IMR-90 (cell line): ENCODE data around the gene TRIO. TPM values are rescaled to one million over a fixed set of nuclear protein-coding genes. Genes with fewer than 3 reads are reported as not detected.
A peak's percentile ranks its signal among the peaks of the same experiment; 100 is the strongest.

Experiments used
- ATAC-seq: fragments of 200-7000 bp; cut with Tn5 transposase; 2 replicates; pipeline ENCODE4 v1.9.1; 2020; ENCODE audit warnings: low read depth, mild to moderate bottlenecking, moderate library complexity
- BruUV-seq: library from RNA; stranded (reverse); fragments of 400-500 nt; replicated peaks from 2 replicates; lab custom pipeline; 2021; lab: Mats Ljungman, UMichigan
- CTCF ChIA-PET: fragments of 300-600 bp; formaldehyde crosslinking; extraction: SDS; loops from one replicate; lab custom pipeline; 2021; ENCODE audit warnings: antibody characterized with exemption; lab: Yijun Ruan, JAX
- POLR2A ChIA-PET: fragments of 300-600 bp; sonication (Branson Sonifier 250); formaldehyde crosslinking; loops from one replicate; lab custom pipeline; 2022; ENCODE audit warnings: antibody characterized with exemption; ENCODE audit not compliant: unreplicated experiment; lab: Charles Lee
- DNase-seq: peaks from one replicate; pipeline ENCODE4 v3.0.0; 2013
- H2AFZ ChIP-seq: replicated peaks from 2 replicates; pipeline ENCODE3; 2013; ENCODE audit warnings: low read length, mild to moderate bottlenecking; ENCODE audit not compliant: poor library complexity
- H2AK5ac ChIP-seq: 2 replicates; pipeline ENCODE4 v1.6.1; 2013; ENCODE audit warnings: low read depth, low read length, inconsistent platforms
- H2AK9ac ChIP-seq: replicated peaks from 2 replicates; pipeline ENCODE3; 2013; ENCODE audit warnings: mild to moderate bottlenecking, low read depth, low read length, moderate library complexity; ENCODE audit not compliant: poor library complexity
- H2BK120ac ChIP-seq: 2 replicates; pipeline ENCODE4 v1.6.1; 2013; ENCODE audit warnings: low read depth, low read length, inconsistent platforms
- H2BK15ac ChIP-seq: 3 replicates; pipeline ENCODE4 v1.6.1; 2013; ENCODE audit warnings: low read depth, low read length, inconsistent platforms
- H2BK20ac ChIP-seq: 2 replicates; pipeline ENCODE4 v1.6.1; 2013; ENCODE audit warnings: low read depth, mild to moderate bottlenecking, inconsistent platforms, low read length, moderate library complexity
- H2BK5ac ChIP-seq: 2 replicates; pipeline ENCODE4 v1.6.1; 2013; ENCODE audit warnings: mild to moderate bottlenecking, low read depth, low read length, inconsistent platforms; ENCODE audit not compliant: poor library complexity, severe bottlenecking
- H3K14ac ChIP-seq: replicated peaks from 2 replicates; pipeline ENCODE4 v1.6.1; 2013; ENCODE audit warnings: low read depth, low read length, inconsistent platforms
- H3K18ac ChIP-seq: 2 replicates; pipeline ENCODE4 v1.6.1; 2013; ENCODE audit warnings: low read depth, low read length, control low read depth
- H3K23ac ChIP-seq: 2 replicates; pipeline ENCODE4 v1.6.1; 2013; ENCODE audit warnings: low read depth, low read length, inconsistent platforms
- H3K27ac ChIP-seq: 2 replicates; pipeline ENCODE4 v1.5.1; 2013; ENCODE audit warnings: mild to moderate bottlenecking, control low read depth, low read length; ENCODE audit not compliant: insufficient read depth
- H3K27me3 ChIP-seq: 2 replicates; pipeline ENCODE4 v1.6.1; 2013; ENCODE audit warnings: low read length; ENCODE audit not compliant: control insufficient read depth, insufficient read depth
- H3K36me3 ChIP-seq: 2 replicates; pipeline ENCODE4 v1.6.1; 2013; ENCODE audit warnings: low read length, mixed read lengths; ENCODE audit not compliant: control insufficient read depth, insufficient read depth
- H3K4ac ChIP-seq: 2 replicates; pipeline ENCODE4 v1.6.1; 2013; ENCODE audit warnings: low read depth, low read length, inconsistent platforms
- H3K4me1 ChIP-seq: 2 replicates; pipeline ENCODE4 v1.6.1; 2013; ENCODE audit warnings: low read length, mixed read lengths; ENCODE audit not compliant: control insufficient read depth, insufficient read depth
- H3K4me2 ChIP-seq: 2 replicates; pipeline ENCODE4 v1.6.1; 2013; ENCODE audit warnings: low read depth, mild to moderate bottlenecking, control low read depth, low read length, moderate library complexity
- H3K4me3 ChIP-seq: 2 replicates; pipeline ENCODE4 v1.5.1; 2013; ENCODE audit warnings: low read depth, mild to moderate bottlenecking, control low read depth, low read length, moderate library complexity; ENCODE audit not compliant: insufficient read depth
- H3K56ac ChIP-seq: 2 replicates; pipeline ENCODE4 v1.6.1; 2013; ENCODE audit warnings: low read length, inconsistent platforms; ENCODE audit not compliant: insufficient read depth; ENCODE audit errors: extremely low read depth
- H3K79me1 ChIP-seq, 2 experiments: 2 replicates each; pipeline ENCODE4 v1.6.1; 2013; ENCODE audit warnings: low read length in 2 of 2, inconsistent platforms in 1 of 2, low read depth in 1 of 2
- H3K9ac ChIP-seq: 2 replicates; pipeline ENCODE4 v1.6.1; 2013; ENCODE audit warnings: low read depth, low read length, control low read depth
- H3K9me1 ChIP-seq: 2 replicates; pipeline ENCODE4 v1.6.1; 2013; ENCODE audit warnings: low read length, inconsistent platforms; ENCODE audit not compliant: insufficient read depth
- H3K9me3 ChIP-seq: 2 replicates; pipeline ENCODE4 v1.6.1; 2013; ENCODE audit warnings: low read length; ENCODE audit not compliant: control insufficient read depth, insufficient read depth
- H4K20me1 ChIP-seq: 2 replicates; pipeline ENCODE4 v1.6.1; 2013; ENCODE audit warnings: low read length, inconsistent platforms; ENCODE audit not compliant: insufficient read depth
- H4K5ac ChIP-seq: 2 replicates; pipeline ENCODE4 v1.6.1; 2013; ENCODE audit warnings: mild to moderate bottlenecking, low read depth, low read length, control low read depth
- H4K8ac ChIP-seq, 2 experiments: 2 replicates each; pipeline ENCODE4 v1.6.1; 2013; ENCODE audit warnings: low read depth in 2 of 2, low read length in 2 of 2, control low read depth in 1 of 2, inconsistent platforms in 1 of 2
- H4K91ac ChIP-seq: 2 replicates; pipeline ENCODE4 v1.6.1; 2013; ENCODE audit warnings: low read depth, low read length, inconsistent platforms; ENCODE audit not compliant: insufficient read depth
- BHLHE40 ChIP-seq: fragments of 150-350 bp; IDR thresholded peaks from 2 replicates; pipeline ENCODE4 v1.6.1; 2016; ENCODE audit warnings: mild to moderate bottlenecking, low read depth, low read length
- MAFK ChIP-seq: IDR thresholded peaks from 2 replicates; pipeline ENCODE4 v1.6.1; 2012; ENCODE audit warnings: low read depth, low read length, improper control_type of control experiment
- MAZ ChIP-seq: IDR thresholded peaks from 2 replicates; pipeline ENCODE4 v1.6.1; 2012; ENCODE audit warnings: low read depth, mild to moderate bottlenecking, low read length, improper control_type of control experiment, moderate library complexity, borderline replicate concordance
- POLR2A ChIP-seq: IDR thresholded peaks from 2 replicates; pipeline ENCODE4 v1.6.1; 2012; ENCODE audit warnings: mild to moderate bottlenecking, low read depth, low read length
- WGBS, 2 experiments: methylation state at CpG; one replicate each; pipeline versions ENCODE4 v1.1.5 to v1.1.7; 2013; ENCODE audit warnings: missing lambda C conversion rate in 2 of 2; ENCODE audit not compliant: insufficient read length in 1 of 2; ENCODE audit errors: extremely low coverage in 2 of 2; 5-methylcytosine and 5-hydroxymethylcytosine counted together
- dilution Hi-C: fragments of 300-500 bp; cut with HindIII; formaldehyde crosslinking; loops from one replicate; pipeline ENCODE4 v1.14.3; 2018; ENCODE audit warnings: low sequenced_read_pairs; ENCODE audit not compliant: unreplicated experiment
- in situ Hi-C: fragments of 300-500 bp; cut with MboI; formaldehyde crosslinking; loops from 3 replicates; pipeline ENCODE4 v1.14.3; 2019; ENCODE audit warnings: low sequenced_read_pairs, inconsistent platforms, mixed read lengths
- intact Hi-C: fragments of 100-400 bp; cut with micrococcal nuclease; formaldehyde crosslinking; loops from 2 replicates; pipeline ENCODE4 v1.10.0; 2022
- polyA plus RNA-seq, 3 experiments: library from polyadenylated mRNA; depleted of rRNA; stranded (reverse); fragments of >200 nt; gene quantifications; 2 replicates each; pipeline ENCODE4 v1.2.3, GENCODE V29; 2012; ENCODE audit warnings: low replicate concordance in 1 of 3
- total RNA-seq: library from RNA; depleted of rRNA; stranded (reverse); fragments of >200 nt; gene quantifications from 2 replicates; pipeline ENCODE4 v1.2.3, GENCODE V29; 2012
- TF ChIP-seq, protein P1 (sequence below): fragments of 150-350 bp; IDR thresholded peaks from 2 replicates; pipeline ENCODE4 v1.6.1; 2016; ENCODE audit warnings: low read depth, mild to moderate bottlenecking, low read length, moderate library complexity, borderline replicate concordance

The TRIO gene
- total and polyA plus RNA-seq, 2 of the 4 experiments (the other 2 are of a cell fraction), result 206 to 522 TPM

DNA sequence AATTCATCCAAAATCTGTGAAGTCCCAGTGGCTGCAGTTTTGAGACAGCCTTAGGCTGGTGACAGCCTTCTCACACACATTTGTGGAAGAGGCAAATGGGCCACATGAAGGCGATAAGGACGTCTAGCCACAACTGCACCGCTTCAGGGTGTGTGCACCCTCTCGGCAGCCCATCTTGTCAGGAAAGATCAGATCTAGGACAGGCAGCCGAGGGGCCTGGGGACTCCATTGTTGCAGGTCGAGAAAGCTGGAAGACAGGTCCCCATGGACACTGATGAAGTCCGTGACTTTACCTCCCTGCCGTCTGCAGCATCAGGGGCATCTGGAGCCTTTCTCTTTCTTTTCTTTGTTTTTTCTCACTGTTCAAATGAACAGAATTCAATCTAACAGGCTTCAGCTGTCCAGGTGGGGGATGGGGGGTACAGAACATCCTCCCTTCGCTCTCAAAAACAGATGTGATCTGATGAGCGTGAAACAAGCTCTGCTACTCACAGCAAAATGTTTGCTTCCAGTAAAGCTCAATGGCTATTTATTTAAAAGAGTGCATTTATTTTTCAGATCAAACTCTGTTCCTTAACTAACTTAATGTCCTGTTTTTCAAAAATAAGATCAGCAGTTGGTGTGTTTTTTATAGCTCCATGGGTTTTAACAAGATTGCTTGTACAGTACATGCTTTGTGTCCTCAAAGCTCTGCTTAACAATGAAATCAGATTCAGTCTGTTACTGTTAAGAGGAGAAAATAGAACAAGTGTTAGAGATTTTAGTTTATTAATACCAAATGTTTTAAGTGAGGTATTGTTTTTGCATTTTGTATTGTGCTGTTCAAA is 326.6 kb downstream of the TRIO start:
- in situ Hi-C loops, result no loop called here
- no peak for ATAC-seq
- BruUV-seq, result no TSS peak

More for the DNA sequence above, 326.6 kb downstream of the TRIO start:
- H3K4ac ChIP-seq, result 0 out of 2 replicates have a peak overlapping the region, but pooled peaks have one; percentile 11
- no peak overlapping the region for H4K5ac ChIP-seq
- H3K9me1 ChIP-seq, result peaks cover 36% of the 10 kb centered on the region
- H4K20me1 ChIP-seq, result peaks cover 77% of the 10 kb centered on the region
- H2AK5ac ChIP-seq, result no peak overlapping the region
- DNase-seq, result no peak
- no peak overlapping the region for H3K14ac ChIP-seq
- no peaks in the 10 kb centered on the region for H3K9me3 ChIP-seq
- H2BK120ac ChIP-seq, result no peak overlapping the region
- H3K27me3 ChIP-seq, result no peaks in the 10 kb centered on the region
- dilution Hi-C loops (no loop called here), intact Hi-C loops (loop anchor here (5.0 kb wide), 1 partner anchor 52 kb away; no protein-coding TSS in a partner anchor)
- peak overlapping the region; percentile 48; the same call in 1 of the 2 replicates for H3K23ac ChIP-seq
- H3K36me3 ChIP-seq, result peaks cover 57% of the 10 kb centered on the region
- POLR2A ChIA-PET, result no interaction called here
- WGBS, 2 experiments, result 79% methylated on average over 7 of the region's 10 CpGs; no CpG with 5 or more reads in 1 of the 2 experiments
- peaks cover 47 to 79% of the 10 kb centered on the region in 2 experiments for H3K79me1 ChIP-seq
- no peak overlapping the region for H3K27ac ChIP-seq
- H4K91ac ChIP-seq, result 0 out of 2 replicates have a peak overlapping the region, but pooled peaks have one; percentile 13
- no peak overlapping the region for H3K56ac ChIP-seq
- H2BK5ac ChIP-seq, result peak overlapping the region; percentile 15
- no peak overlapping the region for H3K9ac ChIP-seq
- H3K4me1 ChIP-seq, result peaks cover 17% of the 10 kb centered on the region
- H2BK15ac ChIP-seq, result no peak overlapping the region
- H2BK20ac ChIP-seq, result no peak overlapping the region
- no peak overlapping the region; a peak in 1 of 4 replicates for H4K8ac ChIP-seq
- H2AFZ ChIP-seq, result no peak overlapping the region
- no peak overlapping the region for H2AK9ac ChIP-seq
- H3K18ac ChIP-seq, result no peak overlapping the region
- H3K4me2 ChIP-seq, result no peak overlapping the region
- no peak for TF ChIP-seq MAZ
- no peak for TF ChIP-seq POLR2A
- TF ChIP-seq BHLHE40, result no peak
- TF ChIP-seq MAFK, result no peak
- TF ChIP-seq, protein P1, sequence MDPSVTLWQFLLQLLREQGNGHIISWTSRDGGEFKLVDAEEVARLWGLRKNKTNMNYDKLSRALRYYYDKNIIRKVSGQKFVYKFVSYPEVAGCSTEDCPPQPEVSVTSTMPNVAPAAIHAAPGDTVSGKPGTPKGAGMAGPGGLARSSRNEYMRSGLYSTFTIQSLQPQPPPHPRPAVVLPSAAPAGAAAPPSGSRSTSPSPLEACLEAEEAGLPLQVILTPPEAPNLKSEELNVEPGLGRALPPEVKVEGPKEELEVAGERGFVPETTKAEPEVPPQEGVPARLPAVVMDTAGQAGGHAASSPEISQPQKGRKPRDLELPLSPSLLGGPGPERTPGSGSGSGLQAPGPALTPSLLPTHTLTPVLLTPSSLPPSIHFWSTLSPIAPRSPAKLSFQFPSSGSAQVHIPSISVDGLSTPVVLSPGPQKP, result no peak
- H3K4me3 ChIP-seq, result no peak overlapping the region
- CTCF ChIA-PET, result interaction anchor here (0.6 kb wide), 1 partner anchor 8 kb away, joined by 3 read pairs; no protein-coding TSS in a partner anchor
